ENCODE data around the gene NBPF1.
"Not testable (repeated sequence)": the region's sequence is repeated elsewhere in the genome, so short reads cannot be mapped to it uniquely, and the experiment has no call there.

DNA sequence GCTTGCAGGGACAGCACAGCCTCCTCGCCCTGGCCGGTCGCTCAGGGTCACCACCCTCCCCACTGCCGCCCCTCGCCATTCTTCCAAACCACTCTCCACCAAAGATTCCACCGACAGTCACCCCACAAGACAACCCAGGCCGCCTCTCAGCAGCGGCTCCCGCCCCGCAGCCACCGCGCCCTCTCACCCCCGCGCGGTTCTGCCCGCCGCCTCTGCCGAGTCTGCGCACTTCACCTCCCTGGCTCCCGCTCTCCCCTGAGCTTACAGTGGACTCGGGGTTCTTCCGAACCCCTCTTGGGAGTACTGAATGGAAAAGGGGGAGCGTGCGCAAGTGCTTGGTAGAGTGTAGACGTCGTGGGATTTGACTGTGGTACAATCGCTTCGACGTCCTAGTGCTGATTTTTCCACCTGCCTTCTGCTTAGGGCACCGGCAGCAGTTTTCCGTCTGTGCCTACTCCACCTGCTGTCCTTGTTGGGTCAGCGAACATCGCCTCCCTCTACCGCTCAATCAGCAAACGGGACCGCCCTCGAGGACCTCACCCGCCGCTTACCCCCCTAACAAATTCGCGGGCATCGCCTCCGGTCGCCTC, 79.0 kb downstream of the NBPF1 start:
- TF ChIP-seq, protein P1, sequence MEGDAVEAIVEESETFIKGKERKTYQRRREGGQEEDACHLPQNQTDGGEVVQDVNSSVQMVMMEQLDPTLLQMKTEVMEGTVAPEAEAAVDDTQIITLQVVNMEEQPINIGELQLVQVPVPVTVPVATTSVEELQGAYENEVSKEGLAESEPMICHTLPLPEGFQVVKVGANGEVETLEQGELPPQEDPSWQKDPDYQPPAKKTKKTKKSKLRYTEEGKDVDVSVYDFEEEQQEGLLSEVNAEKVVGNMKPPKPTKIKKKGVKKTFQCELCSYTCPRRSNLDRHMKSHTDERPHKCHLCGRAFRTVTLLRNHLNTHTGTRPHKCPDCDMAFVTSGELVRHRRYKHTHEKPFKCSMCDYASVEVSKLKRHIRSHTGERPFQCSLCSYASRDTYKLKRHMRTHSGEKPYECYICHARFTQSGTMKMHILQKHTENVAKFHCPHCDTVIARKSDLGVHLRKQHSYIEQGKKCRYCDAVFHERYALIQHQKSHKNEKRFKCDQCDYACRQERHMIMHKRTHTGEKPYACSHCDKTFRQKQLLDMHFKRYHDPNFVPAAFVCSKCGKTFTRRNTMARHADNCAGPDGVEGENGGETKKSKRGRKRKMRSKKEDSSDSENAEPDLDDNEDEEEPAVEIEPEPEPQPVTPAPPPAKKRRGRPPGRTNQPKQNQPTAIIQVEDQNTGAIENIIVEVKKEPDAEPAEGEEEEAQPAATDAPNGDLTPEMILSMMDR (IDR thresholded peaks at IDR 0.05) = not testable (repeated sequence)
- TF ChIP-seq POLR2A (IDR thresholded peaks at IDR 0.05) = not testable (repeated sequence)
